WTC11 (cell line): ENCODE measurements around the gene THAP6. TPM values are rescaled to one million over a fixed set of nuclear protein-coding genes. Genes with fewer than 3 reads are reported as not detected.

Experiments used
- ATAC-seq: fragments of 200-7000 bp; cut with Tn5 transposase; 2 replicates; pipeline ENCODE4 v1.10.0; 2021; ENCODE audit warnings: mild to moderate bottlenecking, moderate library complexity
- CTCF ChIA-PET: fragments of 300-600 bp; sonication (Branson Sonifier 250); formaldehyde crosslinking; loops from one replicate; lab custom pipeline; 2021; ENCODE audit warnings: antibody characterized with exemption; lab: Charles Lee
- POLR2A ChIA-PET: fragments of 350-600 bp; sonication (Branson Sonifier 250); formaldehyde crosslinking; loops from one replicate; lab custom pipeline; 2021; ENCODE audit warnings: antibody characterized with exemption; lab: Charles Lee
- DNase-seq: peaks from one replicate; pipeline ENCODE4 v3.0.0; 2021; ENCODE audit warnings: low spot score
- H3K27ac Mint-ChIP-seq: 2 replicates; pipeline ENCODE4 v1.8.0; 2021; ENCODE audit warnings: mixed read lengths
- H3K27me3 Mint-ChIP-seq: 2 replicates; pipeline ENCODE4 v1.8.0; 2021; ENCODE audit warnings: low read depth, mild to moderate bottlenecking, moderate library complexity, mixed read lengths
- H3K36me3 Mint-ChIP-seq: 2 replicates; pipeline ENCODE4 v1.8.0; 2021; ENCODE audit warnings: mixed read lengths
- H3K4me1 Mint-ChIP-seq: 2 replicates; pipeline ENCODE4 v1.8.0; 2022; ENCODE audit warnings: mixed read lengths
- H3K4me3 Mint-ChIP-seq: 2 replicates; pipeline ENCODE4 v1.8.0; 2021; ENCODE audit warnings: mild to moderate bottlenecking, moderate library complexity, mixed read lengths
- H3K9me3 Mint-ChIP-seq: 2 replicates; pipeline ENCODE4 v1.8.0; 2021; ENCODE audit warnings: mixed read lengths
- ATF1 ChIP-seq: sonication (generic); formaldehyde crosslinking; IDR thresholded peaks from 2 replicates; pipeline ENCODE4 v1.8.1; 2023; ENCODE audit warnings: mild to moderate bottlenecking, moderate library complexity, missing genetic modification reagents
- CREM ChIP-seq: sonication (generic); formaldehyde crosslinking; IDR thresholded peaks from 2 replicates; pipeline ENCODE4 v1.8.1; 2022; ENCODE audit warnings: mild to moderate bottlenecking, missing genetic modification reagents, moderate library complexity
- ELF4 ChIP-seq: sonication (generic); formaldehyde crosslinking; IDR thresholded peaks from 2 replicates; pipeline ENCODE4 v1.8.1; 2022; ENCODE audit warnings: low read depth, mild to moderate bottlenecking, moderate library complexity, missing genetic modification reagents
- HMGA2 ChIP-seq: fragments of 250-450 bp; sonication (Bioruptor Pico); IDR thresholded peaks from 2 replicates; pipeline ENCODE4 v1.4.0; 2021; ENCODE audit warnings: mild to moderate bottlenecking, moderate library complexity
- IRF2 ChIP-seq: sonication (generic); formaldehyde crosslinking; IDR thresholded peaks from 2 replicates; pipeline ENCODE4 v1.8.0; 2022; ENCODE audit warnings: low read depth, missing genetic modification reagents, borderline replicate concordance
- KAT7 ChIP-seq: sonication (generic); formaldehyde crosslinking; IDR thresholded peaks from 2 replicates; pipeline ENCODE4 v1.8.1; 2023; ENCODE audit warnings: missing genetic modification reagents, mild to moderate bottlenecking, borderline replicate concordance
- RELA ChIP-seq: sonication (generic); formaldehyde crosslinking; IDR thresholded peaks from 2 replicates; pipeline ENCODE4 v1.8.1; 2022; ENCODE audit warnings: missing genetic modification reagents, mild to moderate bottlenecking, borderline replicate concordance
- RORB ChIP-seq: fragments of 250-450 bp; sonication (Bioruptor Pico); IDR thresholded peaks from 2 replicates; pipeline ENCODE4 v1.9.0; 2021; ENCODE audit warnings: mild to moderate bottlenecking
- SMAD3 ChIP-seq: sonication (generic); formaldehyde crosslinking; IDR thresholded peaks from 2 replicates; pipeline ENCODE4 v1.8.0; 2022; ENCODE audit warnings: missing genetic modification reagents, mild to moderate bottlenecking, borderline replicate concordance
- SOX15 ChIP-seq: fragments of 250-450 bp; sonication (Bioruptor Pico); IDR thresholded peaks from 2 replicates; pipeline ENCODE4 v1.9.0; 2021; ENCODE audit warnings: mild to moderate bottlenecking
- TEAD1 ChIP-seq: sonication (generic); formaldehyde crosslinking; IDR thresholded peaks from 2 replicates; pipeline ENCODE4 v1.8.0; 2022; ENCODE audit warnings: mild to moderate bottlenecking, missing genetic modification reagents
- TP53 ChIP-seq: sonication (generic); formaldehyde crosslinking; IDR thresholded peaks from 2 replicates; pipeline ENCODE4 v1.8.1; 2023; ENCODE audit warnings: mild to moderate bottlenecking, missing genetic modification reagents
- ZBTB21 ChIP-seq: sonication (generic); formaldehyde crosslinking; IDR thresholded peaks from 2 replicates; pipeline ENCODE4 v1.8.1; 2023; ENCODE audit warnings: mild to moderate bottlenecking, missing genetic modification reagents, borderline replicate concordance
- ZNF396 ChIP-seq: fragments of 250-450 bp; sonication (Bioruptor Pico); IDR thresholded peaks from 2 replicates; pipeline ENCODE4 v1.8.0; 2021; ENCODE audit warnings: mild to moderate bottlenecking, moderate library complexity, borderline replicate concordance
- total RNA-seq: library from RNA; stranded (reverse); gene quantifications from 3 replicates; pipeline ENCODE4 v1.2.3, GENCODE V29; 2021
- TF ChIP-seq, protein P1 (sequence below): sonication (generic); formaldehyde crosslinking; IDR thresholded peaks from 2 replicates; pipeline ENCODE4 v1.8.0; 2022; ENCODE audit warnings: mild to moderate bottlenecking, missing genetic modification reagents
- TF ChIP-seq, protein P2 (sequence below): sonication (generic); formaldehyde crosslinking; IDR thresholded peaks from 2 replicates; pipeline ENCODE4 v1.8.0; 2022; ENCODE audit warnings: mild to moderate bottlenecking, missing genetic modification reagents
- TF ChIP-seq, protein P3 (sequence below): sonication (generic); formaldehyde crosslinking; IDR thresholded peaks from 2 replicates; pipeline ENCODE4 v1.8.0; 2023; ENCODE audit warnings: missing genetic modification reagents
- TF ChIP-seq, protein P4 (sequence below): sonication (generic); formaldehyde crosslinking; IDR thresholded peaks from 2 replicates; pipeline ENCODE4 v1.8.1; 2022; ENCODE audit warnings: mild to moderate bottlenecking, moderate library complexity, missing genetic modification reagents
- TF ChIP-seq, protein P5 (sequence below): sonication (generic); formaldehyde crosslinking; IDR thresholded peaks from 2 replicates; pipeline ENCODE4 v1.8.1; 2023; ENCODE audit warnings: mild to moderate bottlenecking, missing genetic modification reagents
- TF ChIP-seq, protein P6 (sequence below): sonication (generic); formaldehyde crosslinking; IDR thresholded peaks from 2 replicates; pipeline ENCODE4 v1.8.1; 2023; ENCODE audit warnings: mild to moderate bottlenecking, missing genetic modification reagents, moderate library complexity
- TF ChIP-seq, protein P7 (sequence below): sonication (generic); formaldehyde crosslinking; IDR thresholded peaks from 2 replicates; pipeline ENCODE4 v1.8.1; 2023; ENCODE audit warnings: mild to moderate bottlenecking, moderate library complexity, missing genetic modification reagents

THAP6 gene
- total RNA-seq, 1 experiment from 2014 or later: 13.3 TPM

DNA sequence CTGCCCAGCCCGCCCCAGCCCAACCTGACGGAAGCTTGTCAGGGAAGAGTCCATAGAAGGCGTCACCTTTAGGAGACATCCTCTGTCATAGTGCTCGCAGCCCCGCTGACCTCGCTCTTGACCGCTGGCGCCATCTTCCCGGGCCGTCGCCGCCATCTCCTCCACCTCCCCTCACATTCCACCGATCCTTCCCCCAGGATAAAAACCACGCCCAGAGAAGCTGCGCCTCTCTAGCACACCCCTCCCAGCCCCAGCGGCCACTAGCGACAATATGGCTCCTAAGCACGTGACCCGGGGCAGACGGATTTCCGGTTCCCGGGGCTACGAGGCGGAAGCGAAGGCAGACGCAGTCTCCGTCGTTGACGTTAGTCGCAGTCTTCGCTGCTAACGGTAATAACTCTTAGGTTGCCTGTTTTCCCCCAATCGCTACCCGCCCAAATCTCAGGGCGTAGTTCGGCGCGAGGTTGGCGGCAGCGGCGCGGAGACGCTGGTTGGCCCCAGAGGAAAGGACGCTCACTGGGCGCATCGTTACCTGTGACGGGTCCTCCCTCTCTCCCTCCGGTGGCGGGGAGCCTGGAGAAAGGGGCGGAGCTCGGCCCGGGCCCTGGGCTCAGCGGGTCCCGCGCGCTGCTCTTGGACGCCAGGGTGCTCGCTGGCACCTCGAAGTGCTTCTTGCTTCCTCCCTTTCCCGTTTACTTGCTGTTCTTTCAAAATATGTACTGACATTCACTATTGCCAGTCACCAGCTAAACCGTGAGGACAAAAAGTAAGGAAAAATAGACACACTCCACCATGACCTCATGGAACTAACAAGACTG is at the start of gene THAP6, which contains the start of gene RCHY1 (continued):
- TF ChIP-seq RORB (no peak), TEAD1 (peak; percentile 95), SMAD3 (CRISPR knock-in tag) (0 out of 2 replicates have a peak, but pooled peaks have one; percentile 56), KAT7 (CRISPR knock-in tag) (peak; percentile 45; the same call in 1 of the 2 replicates), TP53 (CRISPR knock-in tag) (no peak), CREM (CRISPR knock-in tag) (peak; percentile 84), ZBTB21 (0 out of 2 replicates have a peak, but pooled peaks have one; percentile 74), ZNF396 (no peak), IRF2 (CRISPR knock-in tag) (no peak), ATF1 (CRISPR knock-in tag) (0 out of 2 replicates have a peak, but pooled peaks have one; percentile 54), RELA (peak; percentile 33; the same call in 1 of the 2 replicates)
- TF ChIP-seq, protein P1, sequence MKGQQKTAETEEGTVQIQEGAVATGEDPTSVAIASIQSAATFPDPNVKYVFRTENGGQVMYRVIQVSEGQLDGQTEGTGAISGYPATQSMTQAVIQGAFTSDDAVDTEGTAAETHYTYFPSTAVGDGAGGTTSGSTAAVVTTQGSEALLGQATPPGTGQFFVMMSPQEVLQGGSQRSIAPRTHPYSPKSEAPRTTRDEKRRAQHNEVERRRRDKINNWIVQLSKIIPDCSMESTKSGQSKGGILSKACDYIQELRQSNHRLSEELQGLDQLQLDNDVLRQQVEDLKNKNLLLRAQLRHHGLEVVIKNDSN (CRISPR knock-in tag): peak; percentile 98
- TF ChIP-seq, protein P2, sequence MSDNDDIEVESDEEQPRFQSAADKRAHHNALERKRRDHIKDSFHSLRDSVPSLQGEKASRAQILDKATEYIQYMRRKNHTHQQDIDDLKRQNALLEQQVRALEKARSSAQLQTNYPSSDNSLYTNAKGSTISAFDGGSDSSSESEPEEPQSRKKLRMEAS: peak; percentile 91
- TF ChIP-seq, protein P3, sequence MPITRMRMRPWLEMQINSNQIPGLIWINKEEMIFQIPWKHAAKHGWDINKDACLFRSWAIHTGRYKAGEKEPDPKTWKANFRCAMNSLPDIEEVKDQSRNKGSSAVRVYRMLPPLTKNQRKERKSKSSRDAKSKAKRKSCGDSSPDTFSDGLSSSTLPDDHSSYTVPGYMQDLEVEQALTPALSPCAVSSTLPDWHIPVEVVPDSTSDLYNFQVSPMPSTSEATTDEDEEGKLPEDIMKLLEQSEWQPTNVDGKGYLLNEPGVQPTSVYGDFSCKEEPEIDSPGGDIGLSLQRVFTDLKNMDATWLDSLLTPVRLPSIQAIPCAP (CRISPR knock-in tag): 0 out of 2 replicates have a peak, but pooled peaks have one; percentile 38
- TF ChIP-seq, protein P4, sequence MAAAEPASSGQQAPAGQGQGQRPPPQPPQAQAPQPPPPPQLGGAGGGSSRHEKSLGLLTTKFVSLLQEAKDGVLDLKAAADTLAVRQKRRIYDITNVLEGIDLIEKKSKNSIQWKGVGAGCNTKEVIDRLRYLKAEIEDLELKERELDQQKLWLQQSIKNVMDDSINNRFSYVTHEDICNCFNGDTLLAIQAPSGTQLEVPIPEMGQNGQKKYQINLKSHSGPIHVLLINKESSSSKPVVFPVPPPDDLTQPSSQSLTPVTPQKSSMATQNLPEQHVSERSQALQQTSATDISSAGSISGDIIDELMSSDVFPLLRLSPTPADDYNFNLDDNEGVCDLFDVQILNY (CRISPR knock-in tag): no peak
- TF ChIP-seq, protein P5, sequence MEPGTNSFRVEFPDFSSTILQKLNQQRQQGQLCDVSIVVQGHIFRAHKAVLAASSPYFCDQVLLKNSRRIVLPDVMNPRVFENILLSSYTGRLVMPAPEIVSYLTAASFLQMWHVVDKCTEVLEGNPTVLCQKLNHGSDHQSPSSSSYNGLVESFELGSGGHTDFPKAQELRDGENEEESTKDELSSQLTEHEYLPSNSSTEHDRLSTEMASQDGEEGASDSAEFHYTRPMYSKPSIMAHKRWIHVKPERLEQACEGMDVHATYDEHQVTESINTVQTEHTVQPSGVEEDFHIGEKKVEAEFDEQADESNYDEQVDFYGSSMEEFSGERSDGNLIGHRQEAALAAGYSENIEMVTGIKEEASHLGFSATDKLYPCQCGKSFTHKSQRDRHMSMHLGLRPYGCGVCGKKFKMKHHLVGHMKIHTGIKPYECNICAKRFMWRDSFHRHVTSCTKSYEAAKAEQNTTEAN (CRISPR knock-in tag): peak; percentile 24; the same call in 1 of the 2 replicates
- TF ChIP-seq, protein P6, sequence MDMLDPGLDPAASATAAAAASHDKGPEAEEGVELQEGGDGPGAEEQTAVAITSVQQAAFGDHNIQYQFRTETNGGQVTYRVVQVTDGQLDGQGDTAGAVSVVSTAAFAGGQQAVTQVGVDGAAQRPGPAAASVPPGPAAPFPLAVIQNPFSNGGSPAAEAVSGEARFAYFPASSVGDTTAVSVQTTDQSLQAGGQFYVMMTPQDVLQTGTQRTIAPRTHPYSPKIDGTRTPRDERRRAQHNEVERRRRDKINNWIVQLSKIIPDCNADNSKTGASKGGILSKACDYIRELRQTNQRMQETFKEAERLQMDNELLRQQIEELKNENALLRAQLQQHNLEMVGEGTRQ (CRISPR knock-in tag): peak; percentile 99
- TF ChIP-seq, protein P7, sequence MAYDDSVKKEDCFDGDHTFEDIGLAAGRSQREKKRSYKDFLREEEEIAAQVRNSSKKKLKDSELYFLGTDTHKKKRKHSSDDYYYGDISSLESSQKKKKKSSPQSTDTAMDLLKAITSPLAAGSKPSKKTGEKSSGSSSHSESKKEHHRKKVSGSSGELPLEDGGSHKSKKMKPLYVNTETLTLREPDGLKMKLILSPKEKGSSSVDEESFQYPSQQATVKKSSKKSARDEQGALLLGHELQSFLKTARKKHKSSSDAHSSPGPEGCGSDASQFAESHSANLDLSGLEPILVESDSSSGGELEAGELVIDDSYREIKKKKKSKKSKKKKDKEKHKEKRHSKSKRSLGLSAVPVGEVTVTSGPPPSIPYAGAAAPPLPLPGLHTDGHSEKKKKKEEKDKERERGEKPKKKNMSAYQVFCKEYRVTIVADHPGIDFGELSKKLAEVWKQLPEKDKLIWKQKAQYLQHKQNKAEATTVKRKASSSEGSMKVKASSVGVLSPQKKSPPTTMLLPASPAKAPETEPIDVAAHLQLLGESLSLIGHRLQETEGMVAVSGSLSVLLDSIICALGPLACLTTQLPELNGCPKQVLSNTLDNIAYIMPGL: 0 out of 2 replicates have a peak, but pooled peaks have one; percentile 25
- TF ChIP-seq, all 79 proteins: peak for 28

DNA sequence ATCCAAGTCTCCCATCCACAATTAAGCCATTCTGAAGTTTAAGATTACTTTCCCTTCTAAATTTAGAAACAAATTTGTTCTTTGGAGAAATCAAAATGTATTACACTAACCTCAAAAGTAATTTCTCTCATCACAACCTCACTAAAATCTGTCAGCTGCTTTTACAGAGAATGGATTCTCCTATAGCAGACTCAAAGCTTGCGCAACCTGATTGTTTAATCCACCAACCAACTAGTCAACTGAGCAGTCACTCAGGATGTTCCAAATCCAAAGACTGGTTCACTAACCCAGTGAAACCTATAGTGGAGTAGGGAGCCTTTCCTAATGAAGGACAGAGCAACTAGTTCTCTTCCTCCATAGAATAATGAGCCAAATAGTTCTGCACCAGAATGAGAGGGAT is 44.4 kb upstream of the THAP6 start:
- no peak overlapping the region for H3K27ac Mint-ChIP-seq
- H3K36me3 Mint-ChIP-seq: no peaks in the 10 kb centered on the region
- no peak for TF ChIP-seq SOX15 (CRISPR knock-in tag)
- no peak for TF ChIP-seq HMGA2 (CRISPR knock-in tag)
- TF ChIP-seq RELA: no peak
- no peak for TF ChIP-seq ELF4 (CRISPR knock-in tag)
- ChIA-PET POLR2A (no interaction called here), CTCF (interaction anchor here (2.0 to 2.2 kb wide), 2 partner anchors 38 to 180 kb away, joined by 7 to 24 read pairs; no protein-coding TSS in a partner anchor)
- H3K4me1 Mint-ChIP-seq: no peaks in the 10 kb centered on the region
- no peak overlapping the region for H3K4me3 Mint-ChIP-seq
- ATAC-seq: no peak
- no peaks in the 10 kb centered on the region for H3K27me3 Mint-ChIP-seq
- H3K9me3 Mint-ChIP-seq: no peaks in the 10 kb centered on the region
- DNase-seq: no peak
